Activated CD4-positive, CD25-positive, alpha-beta regulatory T cell treated with anti-CD3 and anti-CD28 coated beads, Interleukin-2, amount 50 U/mL, for 72 hours (primary cell): ENCODE results near the gene AKAP6.
"Not testable (repeated sequence)": the region's sequence is repeated elsewhere in the genome, so short reads cannot be mapped to it uniquely, and the experiment has no call there.

ENCODE experiments used
- DNase-seq: peaks from one replicate; pipeline ENCODE4 v3.0.0; 2021

AKAP6 gene

DNA sequence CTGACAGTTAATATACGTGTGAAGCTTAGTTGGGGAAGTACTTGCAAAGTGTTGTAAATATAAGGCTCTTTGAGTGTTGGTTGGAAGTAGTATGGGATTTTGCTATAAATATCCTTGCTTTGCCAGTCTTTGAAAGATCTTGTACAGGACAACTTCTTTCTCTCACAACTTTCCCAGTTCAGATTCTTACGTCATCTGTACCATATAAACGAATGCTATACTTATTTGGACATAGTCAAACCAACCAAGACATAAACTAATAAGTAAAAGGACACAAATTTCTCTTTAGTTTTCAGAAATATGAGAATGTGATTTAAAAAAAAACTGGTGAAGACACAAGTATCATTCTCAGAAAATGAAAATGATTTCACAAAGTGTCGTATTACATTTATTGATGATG, 456.5 kb downstream of the AKAP6 start:
- no peak for DNase-seq

DNA sequence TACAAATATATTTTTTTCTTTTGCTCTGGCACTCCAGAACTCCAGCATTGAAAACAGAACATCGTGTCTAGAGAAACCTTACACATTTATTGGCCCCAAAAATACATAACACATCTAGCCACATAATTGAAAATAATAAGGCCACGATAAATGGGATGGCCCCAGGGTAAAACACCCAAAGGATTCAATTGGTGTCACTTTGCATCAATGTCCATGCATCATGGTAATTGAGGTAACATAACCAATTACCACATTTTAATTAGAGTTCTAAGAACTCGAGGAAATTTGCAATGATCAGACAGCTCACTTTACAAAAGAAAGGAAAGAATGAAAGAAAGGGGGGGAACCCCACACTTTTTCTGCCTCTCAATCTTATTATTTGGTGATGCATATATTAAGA, 457.8 kb downstream of the AKAP6 start:
- DNase-seq, result no peak

DNA sequence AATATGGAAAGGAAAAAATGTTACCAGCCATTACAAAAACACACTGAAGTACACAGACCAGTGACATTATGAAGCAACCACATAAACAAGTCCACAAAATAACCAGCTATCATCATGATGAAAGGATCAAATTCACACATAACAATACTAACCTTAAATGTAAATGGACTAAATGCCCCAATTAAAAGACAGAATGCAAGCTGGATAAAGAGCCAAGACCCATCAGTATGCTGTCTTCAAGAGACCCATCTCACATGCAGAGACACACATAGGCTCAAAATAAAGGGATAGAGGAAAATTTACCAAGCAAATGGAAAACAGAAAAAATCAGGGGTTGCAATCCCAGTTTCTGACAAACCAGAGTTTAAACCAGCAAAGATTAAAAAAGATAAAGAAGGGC, 463.9 kb downstream of the AKAP6 start:
- not testable (repeated sequence) for DNase-seq

GRCh38 chr14:32800320-32800719, 471.2 kb downstream of the AKAP6 start:
- DNase-seq, result no peak

DNA sequence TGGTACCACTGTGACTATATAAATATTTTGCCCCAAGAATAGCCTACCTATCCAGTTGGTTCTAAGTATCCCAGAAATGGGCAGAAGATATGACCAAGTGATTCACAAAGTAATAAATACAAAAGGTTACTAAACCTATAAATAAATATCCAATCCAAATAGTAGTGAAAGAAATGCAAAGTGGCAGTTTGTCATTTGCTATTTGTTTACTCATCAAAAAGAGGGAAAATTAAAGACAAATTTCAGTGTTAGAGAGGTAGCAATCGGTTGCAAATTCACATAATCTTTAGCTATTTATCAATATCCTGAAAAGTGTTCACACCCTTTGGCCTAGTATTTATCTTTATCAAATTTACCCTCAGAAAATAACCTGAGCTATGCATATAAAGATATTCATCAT, 473.2 kb downstream of the AKAP6 start:
- no peak for DNase-seq

- no peak for DNase-seq
Observed at GRCh38 chr14:32805979-32806378, 476.9 kb downstream of the AKAP6 start.

DNA sequence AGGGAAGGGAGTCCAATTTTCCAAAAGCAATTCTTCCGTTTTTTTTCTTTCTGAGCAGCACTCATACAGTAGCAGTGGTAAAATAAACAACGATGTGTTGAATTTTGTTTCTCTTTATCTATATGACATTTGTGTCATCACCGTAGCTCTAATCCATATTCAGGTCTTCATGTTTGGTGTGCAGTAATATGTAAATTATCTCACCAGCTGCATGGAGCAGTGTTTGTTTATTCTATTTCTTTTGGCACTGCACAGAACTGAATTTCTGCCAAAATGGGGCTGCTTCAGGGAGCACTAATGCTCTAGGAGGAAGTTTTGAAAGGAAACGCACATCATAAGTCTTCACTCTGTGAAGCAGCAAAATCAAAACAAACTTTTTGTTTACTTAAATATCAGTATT, 479.5 kb downstream of the AKAP6 start:
- DNase-seq, result no peak

- DNase-seq, result no peak
Observed at GRCh38 chr14:32809255-32809654, 480.2 kb downstream of the AKAP6 start.

DNA sequence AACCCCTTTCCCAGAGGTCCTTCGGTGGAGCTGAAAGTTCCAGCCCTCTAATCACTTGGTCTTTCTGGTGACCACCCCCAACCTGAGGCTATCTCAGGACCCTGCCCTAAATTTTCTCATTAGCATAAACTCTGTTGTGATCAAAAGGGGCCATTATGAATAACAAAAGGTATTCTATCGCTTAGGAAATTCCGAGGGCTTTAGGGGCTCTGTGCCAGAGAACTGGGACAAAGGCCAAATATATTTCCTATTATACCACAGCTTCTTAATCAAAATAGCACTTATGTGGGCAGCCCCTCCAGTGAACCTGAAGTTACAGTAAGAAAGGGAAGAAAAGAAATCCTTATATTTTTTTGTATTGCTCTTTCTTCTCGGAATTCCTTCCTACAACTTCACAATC, 484.3 kb downstream of the AKAP6 start:
- no peak for DNase-seq

DNA sequence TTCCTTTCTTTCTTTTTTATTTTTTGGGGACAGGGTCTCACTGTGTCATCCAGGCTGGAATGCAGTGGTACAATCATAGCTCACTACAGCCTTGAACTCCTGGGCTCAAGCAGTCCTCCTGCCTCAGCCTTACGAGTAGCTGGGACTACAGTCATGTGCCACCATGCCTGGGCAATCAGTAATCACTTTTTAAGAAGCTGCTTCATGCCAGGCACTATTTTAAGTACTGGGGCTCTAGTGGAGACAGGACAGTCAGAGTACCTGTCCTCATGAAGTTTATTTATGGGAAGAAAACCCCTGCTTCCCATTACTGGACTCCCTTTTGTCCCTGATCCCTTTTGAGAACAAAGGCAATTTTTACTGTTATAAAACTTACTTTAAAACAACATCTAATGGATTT, 485.6 kb downstream of the AKAP6 start:
- no peak for DNase-seq

DNA sequence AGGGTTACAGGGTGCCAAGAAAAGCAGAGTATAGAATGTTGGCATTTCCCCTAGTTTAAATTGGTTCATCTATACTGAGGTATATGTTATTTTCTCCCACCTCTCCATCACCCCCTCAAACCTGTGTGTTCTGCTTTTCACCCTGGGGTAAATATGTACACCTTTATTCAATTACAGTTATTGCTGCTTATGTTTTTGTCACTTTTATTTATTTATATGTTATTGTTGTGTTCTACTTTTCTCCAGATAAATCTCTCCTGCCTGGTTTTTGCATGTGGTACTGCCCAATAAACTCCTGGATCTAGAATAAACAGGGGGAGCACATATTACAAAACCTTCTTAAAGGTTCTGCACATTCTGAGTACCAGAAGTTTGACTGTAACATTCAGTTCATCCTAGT, 487.5 kb downstream of the AKAP6 start:
- DNase-seq, result no peak

- no peak for DNase-seq
Observed at GRCh38 chr14:32817780-32818179, 488.7 kb downstream of the AKAP6 start.

- no peak for DNase-seq
Observed at GRCh38 chr14:32818581-32818980, 489.5 kb downstream of the AKAP6 start.

DNA sequence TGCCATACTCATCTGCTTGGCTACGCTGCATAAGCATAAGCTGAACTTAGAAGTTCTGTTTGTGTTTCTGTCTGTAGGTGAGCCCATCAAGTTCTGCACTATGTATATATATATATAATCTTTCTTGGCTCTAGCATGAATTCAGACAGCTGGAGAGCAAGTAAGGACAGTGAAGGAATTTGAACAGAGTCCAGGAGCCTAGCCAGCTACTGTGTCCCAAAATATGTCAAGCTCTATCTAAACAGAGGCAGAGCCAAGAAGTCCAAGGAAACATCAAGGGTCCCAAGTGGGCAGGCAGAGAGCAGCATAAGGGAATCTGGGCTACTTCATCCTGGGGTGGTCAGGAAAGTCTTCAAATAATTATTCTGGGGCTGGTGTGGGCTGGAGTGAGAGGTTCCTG, 491.1 kb downstream of the AKAP6 start:
- DNase-seq, result no peak

DNA sequence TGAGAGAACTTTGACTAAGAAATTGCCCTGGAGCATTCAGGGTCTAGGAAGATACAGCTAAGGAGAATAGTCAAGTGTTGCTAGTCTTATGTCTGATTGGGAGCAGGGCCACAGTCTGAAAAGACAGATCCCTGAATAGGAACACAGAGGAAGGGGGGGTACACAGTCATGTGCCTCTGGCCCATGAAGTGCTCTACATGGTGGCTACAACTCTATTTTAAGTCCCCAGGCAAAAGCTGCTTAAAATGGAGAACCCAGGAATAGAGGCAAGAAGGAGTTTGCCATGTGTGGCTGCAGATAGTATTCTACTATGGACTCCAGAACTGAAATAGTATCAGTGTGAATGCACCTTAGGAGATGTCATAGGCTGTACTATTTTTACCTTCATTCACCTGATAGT, 491.6 kb downstream of the AKAP6 start:
- DNase-seq, result no peak

DNA sequence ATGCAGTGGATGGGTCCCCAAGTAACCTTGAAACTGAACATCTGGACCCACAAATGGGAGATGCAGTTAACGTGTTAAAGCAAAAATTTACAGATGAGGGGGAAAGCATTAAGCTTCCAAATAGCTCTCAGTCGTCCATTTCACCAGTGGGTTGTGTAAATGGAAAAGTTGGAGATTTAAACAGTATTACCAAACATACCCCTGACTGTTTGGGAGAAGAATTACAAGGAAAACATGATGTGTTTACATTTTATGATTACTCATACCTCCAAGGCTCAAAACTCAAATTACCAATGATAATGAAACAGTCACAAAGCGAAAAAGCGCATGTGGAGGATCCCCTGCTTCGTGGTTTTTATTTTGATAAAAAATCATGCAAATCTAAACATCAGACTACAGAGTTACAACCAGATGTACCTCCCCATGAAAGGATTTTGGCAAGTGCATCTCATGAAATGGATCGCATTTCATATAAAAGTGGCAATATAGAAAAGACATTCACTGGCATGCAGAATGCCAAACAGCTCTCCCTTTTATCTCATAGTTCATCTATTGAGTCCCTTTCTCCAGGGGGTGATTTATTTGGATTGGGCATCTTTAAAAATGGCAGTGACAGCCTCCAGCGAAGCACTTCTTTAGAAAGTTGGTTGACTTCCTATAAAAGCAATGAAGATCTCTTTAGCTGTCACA, 493.0 kb downstream of the AKAP6 start:
- no peak for DNase-seq

GRCh38 chr14:32823706-32824105, 494.6 kb downstream of the AKAP6 start:
- no peak for DNase-seq

GRCh38 chr14:32824195-32824594, 495.1 kb downstream of the AKAP6 start:
- no peak for DNase-seq

DNA sequence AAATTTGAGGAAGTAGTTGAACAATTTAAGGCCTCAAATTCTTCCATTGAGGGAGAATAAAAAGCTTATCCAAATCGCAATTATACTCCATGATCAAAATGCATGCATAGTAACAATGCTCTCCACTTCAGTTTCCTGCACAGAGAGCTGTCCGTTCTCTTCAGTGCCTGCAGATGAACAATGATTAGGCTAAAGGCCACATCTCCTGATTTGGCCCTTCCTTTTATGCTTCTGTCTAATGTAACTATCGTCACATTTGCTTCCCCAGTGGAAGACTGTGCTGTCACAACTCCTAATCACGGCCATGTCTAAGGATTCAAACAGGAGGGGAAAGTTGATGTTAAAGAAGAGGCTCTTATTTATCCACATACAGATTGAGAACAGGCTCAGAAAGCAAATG, 496.0 kb downstream of the AKAP6 start:
- no peak for DNase-seq

- DNase-seq, result no peak
Observed at GRCh38 chr14:32826404-32827082, 497.4 kb downstream of the AKAP6 start.

- DNase-seq, result no peak
Observed at GRCh38 chr14:32827514-32827913, 498.4 kb downstream of the AKAP6 start.

- no peak for DNase-seq
Observed at GRCh38 chr14:32835924-32836323, 506.8 kb downstream of the AKAP6 start.

- no peak for DNase-seq
Observed at GRCh38 chr14:32841698-32842097, 512.6 kb downstream of the AKAP6 start.

- no peak for DNase-seq
Observed at GRCh38 chr14:32846821-32847365, 517.8 kb downstream of the AKAP6 start.

- no peak for DNase-seq
Observed at GRCh38 chr14:32847867-32848266, 518.8 kb downstream of the AKAP6 start.
